HG02943 (cell line): ENCODE data around the gene POLL.

Experiments
- ATAC-seq: cut with Tn5 transposase; IDR thresholded peaks from one replicate; pipeline ENCODE4 v1.9.1; 2021; ENCODE audit warnings: mild to moderate bottlenecking, low read depth, moderate library complexity; ENCODE audit not compliant: unreplicated experiment

The POLL gene

DNA sequence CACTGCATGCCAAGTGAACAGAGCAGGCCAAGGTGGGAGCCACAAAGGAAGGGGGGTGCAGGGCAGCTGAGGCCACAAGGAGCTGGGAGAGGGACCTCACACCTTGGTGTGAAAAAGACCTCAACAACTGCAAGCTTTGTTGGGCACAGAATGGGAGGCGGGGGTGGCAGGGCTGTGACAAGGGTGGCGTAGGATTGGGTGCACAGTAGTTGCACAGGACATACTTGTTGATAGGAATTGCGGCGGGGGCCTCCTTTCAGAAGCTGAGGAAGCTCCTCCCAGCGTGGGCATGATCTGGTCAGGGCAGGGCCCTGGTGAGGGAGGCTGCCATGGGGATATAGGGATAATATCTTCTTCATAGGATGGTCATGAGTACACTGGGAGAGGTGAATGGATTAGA lies 25.8 kb downstream of the POLL start:
- no peak for ATAC-seq

DNA sequence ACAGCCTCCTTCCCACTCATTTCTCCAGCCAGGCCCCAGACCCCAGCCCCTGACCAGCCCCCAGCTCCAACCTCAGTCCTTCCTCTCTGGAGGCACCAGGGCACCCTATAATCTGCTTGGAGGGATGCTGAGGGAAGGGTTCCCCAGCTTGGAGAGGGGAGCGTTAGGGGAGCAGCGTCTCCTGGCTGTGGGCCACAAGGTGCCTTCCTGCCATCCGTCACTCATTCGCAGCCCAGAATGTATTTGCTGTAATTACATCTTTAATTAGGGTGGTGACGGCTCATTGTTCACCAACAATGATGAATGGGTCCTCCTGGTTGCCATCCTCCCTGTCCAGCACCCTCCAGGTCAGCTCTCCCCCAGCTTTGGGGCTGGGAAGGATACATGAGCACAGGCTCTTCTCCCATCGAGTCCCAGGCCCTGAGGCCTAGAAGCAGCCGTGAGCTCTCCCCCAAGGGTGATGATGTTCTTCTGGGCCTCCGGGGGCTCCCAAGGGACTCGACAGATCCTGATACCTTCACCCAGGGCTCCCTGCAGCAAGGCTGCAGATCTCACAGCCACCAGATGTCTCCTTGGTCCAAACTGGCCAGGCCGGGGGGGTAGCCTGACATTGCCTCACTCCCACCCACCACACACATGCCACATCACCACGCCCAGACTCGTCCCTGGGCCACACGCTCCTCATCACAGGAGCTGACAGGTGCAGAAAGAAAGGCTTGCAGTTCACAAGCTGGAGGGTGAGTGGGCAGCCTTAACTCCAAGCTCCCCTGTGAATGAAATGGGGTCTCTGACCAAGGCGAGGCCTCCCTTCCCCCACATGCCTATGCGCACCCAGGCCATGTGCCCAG lies 26.8 kb downstream of the POLL start:
- no peak for ATAC-seq

DNA sequence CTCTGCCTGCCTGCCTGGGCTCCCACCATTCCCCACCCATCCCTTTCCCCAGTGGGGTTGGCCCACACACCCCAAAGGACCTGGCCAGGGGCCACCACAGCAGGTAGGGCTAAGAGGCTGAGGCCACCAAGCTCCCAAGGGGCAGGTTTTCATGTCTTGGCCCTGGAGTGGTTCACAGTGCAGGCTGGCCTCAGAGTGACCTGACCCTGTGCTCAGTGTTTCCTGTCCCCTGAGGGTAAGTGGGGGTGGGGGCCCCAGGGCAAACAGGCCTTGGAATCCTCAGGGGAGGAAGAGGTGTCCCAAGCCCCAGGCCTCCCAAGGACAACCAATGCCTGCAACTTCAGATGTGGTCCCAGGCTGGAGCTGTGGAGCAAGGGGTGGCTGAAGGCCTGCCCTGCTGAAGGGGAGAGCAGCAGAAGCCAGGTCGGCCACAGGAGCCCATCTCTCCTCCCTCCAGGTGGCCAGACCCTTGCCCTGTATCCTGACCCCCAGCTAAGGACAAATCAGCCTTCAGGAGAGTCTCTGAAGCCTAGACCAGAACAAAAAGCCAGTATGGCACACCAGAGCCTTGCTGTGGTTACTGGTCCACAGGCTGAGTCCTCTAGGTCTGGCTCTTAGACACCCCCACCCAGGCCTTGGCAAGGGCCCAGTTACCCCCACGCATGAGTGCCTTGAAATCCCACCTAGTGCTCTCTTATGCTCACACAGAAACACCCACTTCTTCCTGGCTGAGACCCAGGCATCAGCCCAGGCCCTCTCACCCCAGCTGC lies 27.6 kb downstream of the POLL start:
- no peak for ATAC-seq

DNA sequence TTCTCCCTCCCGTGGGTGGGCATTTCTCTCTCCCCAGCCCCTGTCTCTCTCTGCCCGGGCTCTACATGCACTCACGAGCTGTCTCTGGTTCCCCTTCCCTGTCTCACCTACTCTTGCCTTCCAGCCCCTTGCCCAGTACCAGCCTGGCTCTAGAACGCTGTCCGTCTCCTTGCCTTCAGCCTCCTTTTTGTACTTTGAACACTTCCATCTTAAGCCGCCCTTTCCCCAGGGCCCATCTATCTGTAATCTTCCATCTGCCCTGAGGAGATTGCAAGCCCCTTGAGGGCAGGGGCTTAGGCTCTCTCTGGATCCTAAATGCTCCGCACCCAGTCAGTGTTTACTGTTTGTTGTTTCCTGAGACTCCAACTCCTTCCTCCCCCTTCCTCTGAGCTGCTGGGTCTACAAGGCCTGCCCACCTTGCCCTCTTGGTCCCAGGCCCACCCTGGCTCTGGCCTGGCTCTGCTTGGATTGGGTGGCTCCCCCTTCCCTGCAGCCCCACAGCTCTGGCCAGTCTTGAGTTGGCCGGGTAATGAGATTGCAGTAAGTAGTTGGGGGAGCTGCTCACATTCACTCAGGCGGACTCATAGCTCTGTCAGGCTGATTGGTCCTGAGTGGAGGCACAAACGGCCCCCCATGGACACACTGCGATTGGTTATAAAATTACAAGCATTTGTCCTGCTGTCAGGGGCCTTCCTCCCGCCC lies 28.3 kb downstream of the POLL start:
- ATAC-seq = no peak

DNA sequence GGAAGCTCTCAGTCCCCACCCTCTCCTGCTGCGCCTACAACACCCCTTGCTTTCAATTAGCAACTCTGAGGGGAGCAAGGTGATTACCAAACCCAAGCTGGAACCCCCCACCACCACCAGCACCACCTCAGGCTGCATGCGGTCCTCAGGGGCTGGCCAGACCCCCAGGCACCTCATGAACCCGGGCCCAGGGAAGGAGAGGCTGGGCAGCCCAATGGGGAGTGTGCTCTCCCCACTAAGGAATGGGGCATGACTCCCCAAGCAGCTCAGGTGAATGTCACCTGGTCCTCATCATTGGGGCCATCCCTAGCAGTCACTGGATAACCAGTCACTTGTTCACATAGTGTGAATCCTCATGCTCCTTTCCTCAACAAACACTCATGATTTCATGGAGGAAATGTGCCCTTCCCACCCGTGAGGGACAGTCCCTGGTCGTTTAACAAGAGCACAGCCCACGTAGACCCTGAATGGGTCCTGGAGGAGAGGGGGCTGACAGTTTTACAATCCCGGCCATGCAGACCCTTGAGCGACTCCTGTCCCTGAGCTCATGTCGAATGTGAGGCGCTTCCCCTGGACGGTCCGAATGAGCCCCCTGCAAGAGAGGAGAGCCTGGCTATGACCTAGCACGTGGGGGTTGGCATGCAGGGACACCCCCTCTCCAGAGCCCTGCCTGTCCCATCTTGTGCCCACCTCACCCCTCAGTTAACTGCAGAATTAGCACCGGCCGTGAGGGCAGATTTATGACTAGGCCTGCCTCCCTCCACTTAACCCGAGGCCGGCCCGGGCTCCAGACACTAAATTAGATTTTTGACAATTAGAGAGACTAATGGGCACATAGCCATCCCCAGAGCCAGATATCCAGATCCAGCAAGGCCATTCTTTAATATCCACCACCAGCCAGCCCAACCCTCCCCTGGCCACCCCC lies 29.1 kb downstream of the POLL start:
- ATAC-seq = no peak

DNA sequence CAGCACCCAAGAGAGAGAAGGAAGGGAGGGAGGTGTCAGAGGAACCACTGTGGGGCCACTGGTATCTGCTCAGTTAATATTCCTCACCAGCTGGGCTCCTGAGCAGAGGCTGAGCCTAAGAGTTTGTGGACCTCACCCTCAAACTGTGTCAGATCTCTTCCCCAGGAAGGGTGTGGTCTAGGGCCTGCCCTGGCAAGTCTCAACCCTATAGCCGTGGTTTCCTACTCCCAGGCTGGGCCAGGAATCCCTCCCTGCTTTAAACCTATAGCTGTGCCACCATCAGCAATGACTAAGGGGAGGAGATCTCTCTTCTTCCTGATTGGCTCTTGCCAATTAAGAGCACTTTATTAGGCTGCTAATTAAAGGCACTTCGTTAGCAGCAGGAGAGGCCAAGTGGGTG lies 29.9 kb downstream of the POLL start:
- ATAC-seq = no peak

DNA sequence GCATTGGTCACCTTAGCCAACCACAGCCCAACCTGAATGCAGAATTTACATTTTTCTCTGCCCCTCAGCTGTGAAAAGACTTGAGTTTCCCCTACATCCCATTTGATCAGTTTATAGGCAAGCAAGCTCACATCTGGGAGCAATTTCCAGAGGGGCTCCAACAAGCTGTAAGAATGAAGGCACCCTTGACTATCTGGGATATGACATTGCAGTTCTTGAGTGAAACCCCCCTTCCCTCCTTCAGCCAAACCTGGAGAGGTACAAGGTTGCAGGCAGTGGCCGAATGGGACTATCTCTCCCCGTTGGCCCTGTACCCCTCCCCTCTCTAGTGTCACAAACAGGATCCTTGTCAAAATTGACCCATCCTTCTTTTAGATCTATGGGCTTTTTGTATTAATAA lies 30.5 kb downstream of the POLL start:
- ATAC-seq = no peak

DNA sequence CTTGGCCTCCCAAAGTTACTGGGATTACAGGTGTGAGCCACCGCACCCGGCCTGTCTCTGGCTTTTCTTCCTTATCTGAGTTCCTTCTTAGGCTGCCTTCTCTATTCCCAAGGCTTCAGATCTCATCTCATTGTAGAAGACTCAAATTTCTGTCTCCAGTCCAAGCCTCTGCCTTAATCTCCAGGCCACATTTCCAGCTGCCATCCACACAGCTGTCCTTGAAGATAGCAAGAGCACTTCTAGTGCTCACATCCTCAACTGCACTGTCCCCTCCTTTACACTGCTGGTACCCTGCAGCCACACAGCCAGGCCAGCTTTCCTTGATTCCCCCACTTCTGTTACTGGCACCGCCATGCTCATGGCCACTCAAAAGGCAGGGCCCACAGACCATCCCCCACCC lies 35.6 kb downstream of the POLL start:
- no peak for ATAC-seq

DNA sequence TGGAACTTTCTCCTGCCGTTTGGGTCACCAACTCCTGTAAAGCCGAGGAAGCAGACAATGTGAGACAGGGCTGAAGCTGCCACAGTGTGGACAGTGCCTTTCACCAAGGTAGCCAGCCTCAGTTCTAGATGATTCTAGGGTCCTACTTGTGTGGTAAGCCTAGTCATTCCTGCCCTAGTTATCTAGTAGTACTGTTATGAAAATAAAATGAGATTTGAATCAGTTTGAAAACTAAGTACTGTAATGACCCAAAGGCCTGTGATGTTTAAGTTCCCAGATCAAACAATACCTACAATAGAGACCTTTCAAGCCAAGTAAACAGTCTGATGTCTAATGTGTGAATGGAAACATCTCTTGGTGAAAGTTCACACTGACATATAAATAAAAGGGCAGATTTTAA lies 37.1 kb downstream of the POLL start:
- no peak for ATAC-seq

DNA sequence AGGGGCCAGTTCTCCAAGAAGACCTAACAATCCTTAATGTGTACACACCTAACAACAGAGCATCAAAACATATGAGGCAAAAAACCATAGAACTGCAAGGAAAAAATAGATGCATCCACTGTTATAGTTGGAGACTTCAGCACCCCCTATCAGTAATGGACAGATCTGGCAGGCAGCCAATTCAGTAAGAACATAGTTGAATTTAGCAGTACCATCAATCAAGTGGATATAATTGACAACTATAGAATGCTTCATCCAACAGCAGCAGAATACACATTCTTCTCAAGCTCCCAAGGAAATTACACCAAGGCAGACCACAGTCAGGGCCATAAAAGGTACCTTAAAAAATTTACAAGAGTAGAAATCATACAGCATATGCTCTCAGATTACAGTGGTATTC lies 42.2 kb downstream of the POLL start:
- no peak for ATAC-seq

DNA sequence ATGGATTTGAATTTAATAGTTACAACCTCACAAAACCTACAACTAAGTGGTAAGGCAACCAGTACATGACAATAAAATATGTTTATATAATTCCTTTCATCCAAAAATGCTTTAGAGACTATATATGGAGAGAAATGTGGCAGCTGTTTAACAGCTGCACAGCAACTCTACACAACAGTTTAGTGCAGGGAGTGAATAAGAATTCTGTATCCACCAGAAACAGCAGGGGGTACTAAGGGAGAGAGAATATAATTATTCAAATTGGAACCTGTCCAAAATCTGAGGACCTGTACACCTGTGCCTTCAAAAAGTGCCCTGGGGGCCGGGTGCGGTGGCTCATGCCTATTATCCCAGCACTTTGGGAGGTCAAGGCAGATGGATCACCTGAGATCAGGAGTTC lies 49.6 kb downstream of the POLL start:
- ATAC-seq = no peak

DNA sequence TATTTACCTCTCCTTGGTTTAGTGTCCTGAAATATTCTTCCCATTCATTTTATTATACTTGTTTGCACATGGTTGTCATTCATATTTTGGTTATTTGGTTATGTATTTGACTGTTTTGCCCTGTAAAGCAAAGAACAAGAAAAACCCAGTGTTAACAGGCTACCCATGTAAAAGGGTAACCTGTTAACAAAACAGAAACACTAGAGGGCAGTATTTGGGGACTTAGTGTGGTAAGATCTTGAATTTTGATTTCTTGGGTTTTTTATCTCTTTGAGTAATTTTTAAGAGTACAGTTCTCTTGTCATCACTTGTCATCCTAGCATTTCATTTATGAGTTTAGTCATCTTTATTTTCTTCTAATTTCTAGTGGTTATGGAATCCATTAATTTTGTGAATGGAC lies 51.3 kb downstream of the POLL start:
- ATAC-seq = no peak

DNA sequence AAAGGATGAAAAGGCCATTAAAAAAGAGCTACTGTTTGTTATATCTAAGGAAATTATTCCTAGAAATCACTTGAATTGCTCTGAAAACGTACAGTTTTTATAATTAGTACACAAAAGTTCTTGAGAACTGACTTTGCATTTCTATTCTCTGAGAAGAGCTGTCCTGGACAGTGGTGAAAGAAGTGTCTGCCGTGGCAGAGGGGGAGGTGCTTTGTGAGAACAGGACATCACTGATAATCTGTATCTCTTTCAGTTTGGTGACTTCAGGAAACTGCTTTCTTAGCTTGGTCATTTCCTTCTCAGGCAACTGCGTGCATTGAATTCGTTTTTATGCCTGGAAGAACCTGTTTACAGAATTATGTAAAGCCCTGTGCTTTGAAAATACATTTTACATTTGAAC lies 52.1 kb downstream of the POLL start:
- ATAC-seq = no peak

DNA sequence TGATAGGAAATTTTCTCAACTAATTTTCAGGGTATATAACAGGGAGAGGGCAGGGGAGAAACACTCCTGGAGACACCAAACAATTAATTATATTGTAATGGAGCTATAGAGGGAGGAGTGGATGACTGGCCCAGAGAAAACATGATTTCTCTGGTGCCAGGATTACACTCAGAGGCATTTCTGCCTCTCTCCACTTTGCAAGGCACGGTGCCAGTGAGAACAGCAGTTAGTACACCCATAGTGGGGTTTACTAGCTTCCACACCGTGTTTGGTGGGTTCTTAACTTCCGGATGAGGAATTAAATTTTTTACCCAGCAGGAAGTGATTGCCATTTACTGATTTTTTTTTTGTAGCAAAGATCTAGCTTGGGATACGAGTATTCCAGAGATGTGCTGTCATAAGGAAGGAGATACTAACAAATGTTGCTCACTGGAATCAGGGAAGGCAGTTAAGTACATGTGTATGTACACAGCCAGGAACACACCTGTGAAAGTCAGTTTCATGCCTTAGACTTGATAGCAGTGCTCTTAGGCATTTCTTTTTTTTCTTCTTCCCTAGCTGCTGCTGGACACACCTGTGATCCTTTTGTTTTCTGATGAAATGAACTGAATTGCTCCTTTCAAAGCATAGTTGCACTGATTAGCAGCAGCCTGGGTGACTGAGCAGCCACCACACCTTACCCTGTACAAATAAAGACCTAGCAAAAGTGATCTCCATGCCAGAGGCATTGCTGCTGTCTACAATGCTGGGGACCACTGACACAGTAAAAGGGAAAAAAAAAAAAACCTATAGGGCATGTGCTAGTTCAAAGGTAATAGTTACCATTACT lies 58.1 kb downstream of the POLL start:
- ATAC-seq = no peak

DNA sequence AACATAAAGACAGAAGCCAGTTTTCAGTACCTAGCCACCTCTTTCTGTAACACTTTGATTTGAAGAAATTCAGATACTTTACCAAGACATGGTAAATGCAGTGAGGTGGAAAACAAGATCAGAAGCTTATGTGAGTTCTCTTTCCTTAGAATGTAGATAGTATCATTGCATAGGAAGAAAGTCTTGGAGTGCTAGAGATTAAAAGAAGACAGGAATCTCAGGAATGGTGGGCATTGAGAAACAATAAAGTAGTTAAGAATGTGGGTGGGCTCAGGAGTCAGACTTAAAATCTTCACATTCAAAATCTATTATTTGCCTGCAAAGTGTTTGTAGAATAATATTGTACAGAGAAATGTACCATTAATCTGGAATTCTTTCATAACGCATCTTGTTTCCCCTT lies 58.9 kb downstream of the POLL start:
- no peak for ATAC-seq
